ENCODE results near the gene ATP9B. TPM values are rescaled to one million over a fixed set of nuclear protein-coding genes. Genes with fewer than 3 reads are reported as not detected.
A peak's percentile ranks its signal among the peaks of the same experiment; 100 is the strongest.

Gene ATP9B
- total RNA-seq, 1 donor from 2014 or later = 45.3 TPM

- DNase-seq (ENCODE audit: low spot score, unreplicated experiment) = no peak
- Mint-ChIP-seq H3K9me3 (ENCODE audit: low read depth) (no peaks in the 10 kb centered on the region), H3K4me3 (ENCODE audit: low read depth) (peak overlapping the region; percentile 65), H3K36me3 (ENCODE audit: insufficient read depth) (no peaks in the 10 kb centered on the region), H3K27me3 (peaks cover 48% of the 10 kb centered on the region), H3K4me1 (ENCODE audit: low read depth) (peaks cover 5% of the 10 kb centered on the region), H3K27ac (no peak overlapping the region)
- TF ChIP-seq CTCF (IDR thresholded peaks at IDR 0.05; ENCODE audit: unreplicated experiment) = no peak
These were observed 330.3 kb downstream of the ATP9B start for GRCh38 chr18:79399275-79400081.

GRCh38 chr18:79400091-79400590, 330.9 kb downstream of the ATP9B start:
- Mint-ChIP-seq H3K4me3 (ENCODE audit: low read depth) (no peak overlapping the region), H3K36me3 (ENCODE audit: insufficient read depth) (no peaks in the 10 kb centered on the region), H3K9me3 (ENCODE audit: low read depth) (no peaks in the 10 kb centered on the region), H3K27ac (no peak overlapping the region), H3K27me3 (peaks cover 47% of the 10 kb centered on the region), H3K4me1 (ENCODE audit: low read depth) (peaks cover 5% of the 10 kb centered on the region)
- no peak for DNase-seq (ENCODE audit: low spot score, unreplicated experiment)
- no peak for TF ChIP-seq CTCF (IDR thresholded peaks at IDR 0.05; ENCODE audit: unreplicated experiment)

- no peak for DNase-seq (ENCODE audit: low spot score, unreplicated experiment)
- no peaks in the 10 kb centered on the region for H3K36me3 Mint-ChIP-seq (ENCODE audit: insufficient read depth)
- H3K27me3 Mint-ChIP-seq = peaks cover 48% of the 10 kb centered on the region
- H3K4me3 Mint-ChIP-seq (ENCODE audit: low read depth) = peak overlapping the region; percentile 68
- H3K9me3 Mint-ChIP-seq (ENCODE audit: low read depth) = no peaks in the 10 kb centered on the region
- H3K4me1 Mint-ChIP-seq (ENCODE audit: low read depth) = peaks cover 5% of the 10 kb centered on the region
- H3K27ac Mint-ChIP-seq = peak overlapping the region; percentile 8
- TF ChIP-seq CTCF (IDR thresholded peaks at IDR 0.05; ENCODE audit: unreplicated experiment) = no peak
These were observed 331.6 kb downstream of the ATP9B start for GRCh38 chr18:79400591-79401381.

- Mint-ChIP-seq H3K4me1 (ENCODE audit: low read depth) (peaks cover 5% of the 10 kb centered on the region), H3K36me3 (ENCODE audit: insufficient read depth) (no peaks in the 10 kb centered on the region)
- TF ChIP-seq CTCF (IDR thresholded peaks at IDR 0.05; ENCODE audit: unreplicated experiment) = no peak
These were observed 332.5 kb downstream of the ATP9B start for GRCh38 chr18:79401494-79402208.

GRCh38 chr18:79402209-79402576, 333.0 kb downstream of the ATP9B start:
- Mint-ChIP-seq H3K36me3 (ENCODE audit: insufficient read depth) (no peaks in the 10 kb centered on the region), H3K27ac (no peak overlapping the region), H3K4me1 (ENCODE audit: low read depth) (peaks cover 5% of the 10 kb centered on the region), H3K27me3 (peaks cover 46% of the 10 kb centered on the region), H3K9me3 (ENCODE audit: low read depth) (no peaks in the 10 kb centered on the region), H3K4me3 (ENCODE audit: low read depth) (no peak overlapping the region)
- no peak for TF ChIP-seq CTCF (IDR thresholded peaks at IDR 0.05; ENCODE audit: unreplicated experiment)
- no peak for DNase-seq (ENCODE audit: low spot score, unreplicated experiment)

More at GRCh38 chr18:79401494-79402208, 332.5 kb downstream of the ATP9B start:
- peak overlapping the region; percentile 68 for H3K4me3 Mint-ChIP-seq (ENCODE audit: low read depth)
- H3K9me3 Mint-ChIP-seq (ENCODE audit: low read depth) = no peaks in the 10 kb centered on the region
- DNase-seq (ENCODE audit: low spot score, unreplicated experiment) = no peak
- H3K27me3 Mint-ChIP-seq = peaks cover 49% of the 10 kb centered on the region
- H3K27ac Mint-ChIP-seq = no peak overlapping the region

All from progenitor cell of endocrine pancreas (in vitro differentiated cells).